Fibroblast of mammary gland (primary cell): ENCODE results near the gene NCAM2.

Experiments used
- DNase-seq: peaks from one replicate; pipeline ENCODE4 v3.0.0-alpha.2; 2010; ENCODE audit warnings: low read depth
- H3K4me3 ChIP-seq: 2 replicates; pipeline ENCODE4 v1.5.1; 2011; ENCODE audit warnings: low read depth, mild to moderate bottlenecking, low read length, moderate library complexity; ENCODE audit not compliant: control insufficient read depth
- CTCF ChIP-seq: conservative IDR thresholded peaks from 2 replicates; pipeline ENCODE4 v1.5.1; 2011; ENCODE audit warnings: low read depth, low read length, inconsistent platforms; ENCODE audit not compliant: control insufficient read depth, insufficient read depth

Gene NCAM2

GRCh38 chr21:21000591-21001175 lies 2.5 kb downstream of the NCAM2 start:
- no peak for TF ChIP-seq CTCF
- no peak for DNase-seq
- no peak overlapping the region for H3K4me3 ChIP-seq

GRCh38 chr21:21001591-21002100 lies 3.4 kb downstream of the NCAM2 start:
- no peak for TF ChIP-seq CTCF
- DNase-seq, result no peak
- H3K4me3 ChIP-seq, result no peak overlapping the region

GRCh38 chr21:21002153-21002552 lies 3.9 kb downstream of the NCAM2 start:
- no peak for TF ChIP-seq CTCF
- no peak for DNase-seq
- no peak overlapping the region for H3K4me3 ChIP-seq

- H3K4me3 ChIP-seq, result no peak overlapping the region
- TF ChIP-seq CTCF, result peak; percentile 53
- peak; percentile 50 for DNase-seq
These were observed 5.5 kb downstream of the NCAM2 start for GRCh38 chr21:21003701-21004100.

- no peak for DNase-seq
- no peak overlapping the region for H3K4me3 ChIP-seq
- TF ChIP-seq CTCF, result no peak
These were observed 9.4 kb downstream of the NCAM2 start for GRCh38 chr21:21007606-21008005.

- no peak overlapping the region for H3K4me3 ChIP-seq
- no peak for TF ChIP-seq CTCF
- no peak for DNase-seq
These were observed 12.0 kb downstream of the NCAM2 start for GRCh38 chr21:21010228-21010627.

GRCh38 chr21:21010698-21011097 lies 12.5 kb downstream of the NCAM2 start:
- H3K4me3 ChIP-seq, result no peak overlapping the region
- DNase-seq, result no peak
- no peak for TF ChIP-seq CTCF
